ENCODE results near the gene RPS27. TPM values are rescaled to one million over a fixed set of nuclear protein-coding genes. Genes with fewer than 3 reads are reported as not detected.

Gene RPS27
- polyA plus RNA-seq, 1 donor from 2014 or later: 2,235 TPM

DNA sequence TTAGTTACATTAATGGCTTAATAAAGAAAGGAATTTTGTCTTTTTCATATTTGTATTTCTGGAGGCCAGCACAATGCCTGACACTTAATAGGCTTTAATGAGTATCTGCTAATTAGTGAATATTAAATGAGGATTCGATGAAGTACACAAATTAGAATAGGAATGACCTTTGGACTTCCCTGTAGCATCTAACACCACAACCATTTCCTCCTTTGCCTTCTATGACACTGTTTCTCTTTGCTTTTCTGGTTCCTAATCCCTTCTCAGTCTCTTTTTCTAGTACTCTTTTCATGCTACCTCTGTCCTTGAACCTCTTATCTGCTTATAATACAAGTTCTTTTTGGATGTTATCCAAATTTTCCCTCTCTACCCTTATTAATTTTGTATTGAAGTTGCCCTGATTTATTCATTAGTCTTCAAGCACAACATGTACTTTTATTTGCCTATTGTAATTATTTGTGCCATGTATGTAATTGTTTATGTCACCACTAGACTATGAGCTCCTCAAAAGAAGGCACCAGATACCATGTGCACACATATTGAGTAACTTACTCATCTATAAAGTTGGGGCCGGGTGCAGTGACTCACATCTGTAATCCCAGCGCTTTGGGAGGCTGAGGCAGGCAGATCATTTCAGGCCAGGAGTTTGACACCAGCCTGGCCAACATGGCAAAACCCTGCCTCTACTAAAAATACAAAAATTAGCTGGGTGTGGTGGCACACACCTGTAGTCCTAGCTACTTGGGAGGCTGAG is 23.8 kb downstream of the RPS27 start:
- TF ChIP-seq EP300 (conservative IDR thresholded peaks at IDR 0.05; ENCODE audit: poor library complexity, severe bottlenecking): no peak
- no peak for TF ChIP-seq SMC3 (conservative IDR thresholded peaks at IDR 0.05; ENCODE audit: poor library complexity)
- TF ChIP-seq, protein P1, sequence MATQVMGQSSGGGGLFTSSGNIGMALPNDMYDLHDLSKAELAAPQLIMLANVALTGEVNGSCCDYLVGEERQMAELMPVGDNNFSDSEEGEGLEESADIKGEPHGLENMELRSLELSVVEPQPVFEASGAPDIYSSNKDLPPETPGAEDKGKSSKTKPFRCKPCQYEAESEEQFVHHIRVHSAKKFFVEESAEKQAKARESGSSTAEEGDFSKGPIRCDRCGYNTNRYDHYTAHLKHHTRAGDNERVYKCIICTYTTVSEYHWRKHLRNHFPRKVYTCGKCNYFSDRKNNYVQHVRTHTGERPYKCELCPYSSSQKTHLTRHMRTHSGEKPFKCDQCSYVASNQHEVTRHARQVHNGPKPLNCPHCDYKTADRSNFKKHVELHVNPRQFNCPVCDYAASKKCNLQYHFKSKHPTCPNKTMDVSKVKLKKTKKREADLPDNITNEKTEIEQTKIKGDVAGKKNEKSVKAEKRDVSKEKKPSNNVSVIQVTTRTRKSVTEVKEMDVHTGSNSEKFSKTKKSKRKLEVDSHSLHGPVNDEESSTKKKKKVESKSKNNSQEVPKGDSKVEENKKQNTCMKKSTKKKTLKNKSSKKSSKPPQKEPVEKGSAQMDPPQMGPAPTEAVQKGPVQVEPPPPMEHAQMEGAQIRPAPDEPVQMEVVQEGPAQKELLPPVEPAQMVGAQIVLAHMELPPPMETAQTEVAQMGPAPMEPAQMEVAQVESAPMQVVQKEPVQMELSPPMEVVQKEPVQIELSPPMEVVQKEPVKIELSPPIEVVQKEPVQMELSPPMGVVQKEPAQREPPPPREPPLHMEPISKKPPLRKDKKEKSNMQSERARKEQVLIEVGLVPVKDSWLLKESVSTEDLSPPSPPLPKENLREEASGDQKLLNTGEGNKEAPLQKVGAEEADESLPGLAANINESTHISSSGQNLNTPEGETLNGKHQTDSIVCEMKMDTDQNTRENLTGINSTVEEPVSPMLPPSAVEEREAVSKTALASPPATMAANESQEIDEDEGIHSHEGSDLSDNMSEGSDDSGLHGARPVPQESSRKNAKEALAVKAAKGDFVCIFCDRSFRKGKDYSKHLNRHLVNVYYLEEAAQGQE (IDR thresholded peaks at IDR 0.05; ENCODE audit: borderline replicate concordance): no peak
- TF ChIP-seq RAD21 (conservative IDR thresholded peaks at IDR 0.05): no peak
- no peak for TF ChIP-seq TAF1 (IDR thresholded peaks at IDR 0.05; ENCODE audit: low read depth)
- no peak for TF ChIP-seq MXI1 (conservative IDR thresholded peaks at IDR 0.05; ENCODE audit: poor library complexity, severe bottlenecking)
- no peak for TF ChIP-seq POLR2AphosphoS5 (IDR thresholded peaks at IDR 0.05)
- no peak for TF ChIP-seq EZH2 (IDR thresholded peaks at IDR 0.05; ENCODE audit: borderline replicate concordance, insufficient read depth, low read length, poor library complexity, severe bottlenecking)
- TF ChIP-seq, protein P2, sequence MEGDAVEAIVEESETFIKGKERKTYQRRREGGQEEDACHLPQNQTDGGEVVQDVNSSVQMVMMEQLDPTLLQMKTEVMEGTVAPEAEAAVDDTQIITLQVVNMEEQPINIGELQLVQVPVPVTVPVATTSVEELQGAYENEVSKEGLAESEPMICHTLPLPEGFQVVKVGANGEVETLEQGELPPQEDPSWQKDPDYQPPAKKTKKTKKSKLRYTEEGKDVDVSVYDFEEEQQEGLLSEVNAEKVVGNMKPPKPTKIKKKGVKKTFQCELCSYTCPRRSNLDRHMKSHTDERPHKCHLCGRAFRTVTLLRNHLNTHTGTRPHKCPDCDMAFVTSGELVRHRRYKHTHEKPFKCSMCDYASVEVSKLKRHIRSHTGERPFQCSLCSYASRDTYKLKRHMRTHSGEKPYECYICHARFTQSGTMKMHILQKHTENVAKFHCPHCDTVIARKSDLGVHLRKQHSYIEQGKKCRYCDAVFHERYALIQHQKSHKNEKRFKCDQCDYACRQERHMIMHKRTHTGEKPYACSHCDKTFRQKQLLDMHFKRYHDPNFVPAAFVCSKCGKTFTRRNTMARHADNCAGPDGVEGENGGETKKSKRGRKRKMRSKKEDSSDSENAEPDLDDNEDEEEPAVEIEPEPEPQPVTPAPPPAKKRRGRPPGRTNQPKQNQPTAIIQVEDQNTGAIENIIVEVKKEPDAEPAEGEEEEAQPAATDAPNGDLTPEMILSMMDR (IDR thresholded peaks at IDR 0.05; ENCODE audit: poor library complexity, severe bottlenecking): no peak
- Histone ChIP-seq H3K27ac (ENCODE audit: low read length) (no peak overlapping the region), H3K9me3 (ENCODE audit: low read length) (no peaks in the 10 kb centered on the region), H3K9me2 (ENCODE audit: insufficient read depth, low read length) (no peaks in the 10 kb centered on the region), H3K27me3 (ENCODE audit: insufficient read depth, low read depth, low read length) (no peaks in the 10 kb centered on the region), H3F3A (ENCODE audit: insufficient read depth, low read length, poor library complexity, severe bottlenecking) (no peaks in the 10 kb centered on the region), H3K4me3 (ENCODE audit: low read length) (no peak overlapping the region), H2AFZ (ENCODE audit: low read depth, low read length) (no peak overlapping the region), H3K36me3 (ENCODE audit: insufficient read depth, low read length) (no peaks in the 10 kb centered on the region), H3K9ac (ENCODE audit: low read length) (no peak overlapping the region), H4K20me1 (ENCODE audit: insufficient read depth) (no peaks in the 10 kb centered on the region), H3K4me2 (ENCODE audit: low read length) (no peak overlapping the region), H3K79me2 (replicated peaks; ENCODE audit: insufficient read depth, low read length) (no peaks in the 10 kb centered on the region)

DNA sequence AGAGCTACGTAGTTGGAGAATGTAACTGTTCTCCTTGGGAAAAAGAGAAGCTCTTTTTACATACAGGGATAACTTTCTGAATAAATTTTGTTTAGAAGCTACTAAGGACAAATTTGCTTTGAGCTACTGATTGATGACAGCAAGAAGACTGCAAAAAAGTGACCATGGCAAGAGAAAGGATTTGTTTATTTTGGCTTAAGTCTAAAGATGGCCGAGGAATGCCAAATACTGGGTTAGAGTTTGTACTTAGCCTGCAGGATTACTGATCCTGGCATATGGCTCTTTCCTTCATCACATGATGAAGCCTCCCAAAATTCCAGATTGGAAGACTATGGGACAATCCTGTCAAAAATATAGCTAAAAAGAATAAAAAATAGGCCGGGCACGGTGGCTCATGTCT is 28.7 kb downstream of the RPS27 start:
- Histone ChIP-seq H3K27me3 (ENCODE audit: insufficient read depth, low read depth, low read length) (no peaks in the 10 kb centered on the region), H3K4me2 (ENCODE audit: low read length) (no peak overlapping the region), H3K36me3 (ENCODE audit: insufficient read depth, low read length) (no peaks in the 10 kb centered on the region), H3K79me2 (replicated peaks; ENCODE audit: insufficient read depth, low read length) (no peaks in the 10 kb centered on the region), H3K4me3 (ENCODE audit: low read length) (no peak overlapping the region), H3K9me3 (ENCODE audit: low read length) (no peaks in the 10 kb centered on the region), H3K9ac (ENCODE audit: low read length) (no peak overlapping the region), H4K20me1 (ENCODE audit: insufficient read depth) (no peaks in the 10 kb centered on the region), H3K9me2 (ENCODE audit: insufficient read depth, low read length) (no peaks in the 10 kb centered on the region), H3F3A (ENCODE audit: insufficient read depth, low read length, poor library complexity, severe bottlenecking) (no peaks in the 10 kb centered on the region), H3K27ac (ENCODE audit: low read length) (no peak overlapping the region), H2AFZ (ENCODE audit: low read depth, low read length) (no peak overlapping the region)
- TF ChIP-seq SMC3 (conservative IDR thresholded peaks at IDR 0.05; ENCODE audit: poor library complexity) (no peak), TAF1 (IDR thresholded peaks at IDR 0.05; ENCODE audit: low read depth) (no peak), MXI1 (conservative IDR thresholded peaks at IDR 0.05; ENCODE audit: poor library complexity, severe bottlenecking) (no peak), RAD21 (conservative IDR thresholded peaks at IDR 0.05) (no peak), POLR2AphosphoS5 (IDR thresholded peaks at IDR 0.05) (no peak), EP300 (conservative IDR thresholded peaks at IDR 0.05; ENCODE audit: poor library complexity, severe bottlenecking) (no peak), EZH2 (IDR thresholded peaks at IDR 0.05; ENCODE audit: borderline replicate concordance, insufficient read depth, low read length, poor library complexity, severe bottlenecking) (no peak)
- TF ChIP-seq, protein P2 (IDR thresholded peaks at IDR 0.05; ENCODE audit: poor library complexity, severe bottlenecking): no peak
- TF ChIP-seq, protein P1 (IDR thresholded peaks at IDR 0.05; ENCODE audit: borderline replicate concordance): no peak

All from neural cell (in vitro differentiated cells).